ENCODE results near the gene PPAT. TPM values are rescaled to one million over a fixed set of nuclear protein-coding genes. Genes with fewer than 3 reads are reported as not detected.

The PPAT gene
- polyA plus RNA-seq, 3 donors: 0.83 to 1.5 (median 1.4) TPM

GRCh38 chr4:56374956-56375355, 60.5 kb downstream of the PPAT start:
- no peak overlapping the region for H2AFZ ChIP-seq (ENCODE audit: insufficient read depth, low read depth, low read length, poor library complexity, severe bottlenecking)
- H3K27me3 Mint-ChIP-seq (ENCODE audit: low read depth in 3 of 3): no peaks in the 10 kb centered on the region
- H3K79me2 ChIP-seq (ENCODE audit: insufficient read depth, low read length): no peaks in the 10 kb centered on the region
- H3K9ac ChIP-seq (ENCODE audit: insufficient read depth, low read length, poor library complexity, severe bottlenecking): no peak overlapping the region
- peaks cover 22 to 75% of the 10 kb centered on the region in 2 donors for H3K36me3 ChIP-seq (replicated peaks in 1 of 2; ENCODE audit: control insufficient read depth in 1 of 2, insufficient read depth in 2 of 2, low read length in 2 of 2)
- no peak overlapping the region for H3K27ac Mint-ChIP-seq
- intact Hi-C loops (cut with micrococcal nuclease): no loop called here
- no peaks in the 10 kb centered on the region for H3K4me1 ChIP-seq (ENCODE audit: control insufficient read depth in 1 of 2, insufficient read depth in 2 of 2, low read length in 2 of 2)
- DNase-seq: no peak
- H3K36me3 Mint-ChIP-seq: peaks cover 37 to 47% of the 10 kb centered on the region in 2 donors
- no peak for TF ChIP-seq CTCF (IDR thresholded peaks at IDR 0.05)
- H4K20me1 ChIP-seq (ENCODE audit: insufficient read depth, low read length): no peaks in the 10 kb centered on the region
- WGBS (ENCODE audit: insufficient coverage): 100% methylated on average over 1 of the region's 1 CpG
- peaks cover 2% of the 10 kb centered on the region for H3K4me1 Mint-ChIP-seq
- peaks cover 0 to 1% (median 0%) of the 10 kb centered on the region in 7 donors for H3K9me3 Mint-ChIP-seq
- no peaks in the 10 kb centered on the region for H3K27me3 ChIP-seq (ENCODE audit: control insufficient read depth in 2 of 2, insufficient read depth in 2 of 2, low read length in 2 of 2)
- H3K4me2 ChIP-seq (replicated peaks; ENCODE audit: extremely low read depth, low read length, poor library complexity, severe bottlenecking): no peak overlapping the region
- H3K4me3 Mint-ChIP-seq: no peak overlapping the region
- no peak overlapping the region for H3K4me3 ChIP-seq (replicated peaks in 1 of 3; ENCODE audit: low read depth in 2 of 3, low read length in 3 of 3)
- H3K9me3 ChIP-seq (replicated peaks in 1 of 2; ENCODE audit: control insufficient read depth in 1 of 2, insufficient read depth in 1 of 2, low read length in 2 of 2): no peaks in the 10 kb centered on the region
- no peak overlapping the region for H3K27ac ChIP-seq (ENCODE audit: low read depth in 1 of 2, low read length in 2 of 2)

GRCh38 chr4:56372774-56373173, 62.6 kb downstream of the PPAT start:
- Histone ChIP-seq H3K27ac (ENCODE audit: low read depth in 1 of 2, low read length in 2 of 2) (no peak overlapping the region), H3K79me2 (ENCODE audit: insufficient read depth, low read length) (no peaks in the 10 kb centered on the region), H3K4me1 (ENCODE audit: control insufficient read depth in 1 of 2, insufficient read depth in 2 of 2, low read length in 2 of 2) (no peaks in the 10 kb centered on the region), H3K27me3 (ENCODE audit: control insufficient read depth in 2 of 2, insufficient read depth in 2 of 2, low read length in 2 of 2) (no peaks in the 10 kb centered on the region), H3K4me3 (replicated peaks in 1 of 3; ENCODE audit: low read depth in 2 of 3, low read length in 3 of 3) (no peak overlapping the region), H3K9me3 (replicated peaks in 1 of 2; ENCODE audit: control insufficient read depth in 1 of 2, insufficient read depth in 1 of 2, low read length in 2 of 2) (no peaks in the 10 kb centered on the region), H2AFZ (ENCODE audit: insufficient read depth, low read depth, low read length, poor library complexity, severe bottlenecking) (no peak overlapping the region), H3K9ac (ENCODE audit: insufficient read depth, low read length, poor library complexity, severe bottlenecking) (no peak overlapping the region), H3K36me3 (replicated peaks in 1 of 2; ENCODE audit: control insufficient read depth in 1 of 2, insufficient read depth in 2 of 2, low read length in 2 of 2) (peaks cover 25 to 73% of the 10 kb centered on the region in 2 donors), H4K20me1 (ENCODE audit: insufficient read depth, low read length) (no peaks in the 10 kb centered on the region), H3K4me2 (replicated peaks; ENCODE audit: extremely low read depth, low read length, poor library complexity, severe bottlenecking) (no peak overlapping the region)
- no peak overlapping the region for H3K4me3 Mint-ChIP-seq
- no peak for DNase-seq
- intact Hi-C loops (cut with micrococcal nuclease): no loop called here
- peaks cover 0 to 2% (median 0%) of the 10 kb centered on the region in 7 donors for H3K9me3 Mint-ChIP-seq
- peaks cover 2% of the 10 kb centered on the region for H3K4me1 Mint-ChIP-seq
- TF ChIP-seq CTCF (IDR thresholded peaks at IDR 0.05): no peak
- peaks cover 39 to 52% of the 10 kb centered on the region in 2 donors for H3K36me3 Mint-ChIP-seq
- H3K27me3 Mint-ChIP-seq (ENCODE audit: low read depth in 3 of 3): no peaks in the 10 kb centered on the region
- WGBS (ENCODE audit: insufficient coverage): no CpG with 5 or more reads among the region's 1 CpG
- H3K27ac Mint-ChIP-seq: no peak overlapping the region

Measured in CD14-positive monocyte (primary cell).